ENCODE data around the gene HOXC13.

- no peak for TF ChIP-seq POLR2A (conservative IDR thresholded peaks at IDR 0.05)
- TF ChIP-seq THRB (CRISPR knock-in tag; conservative IDR thresholded peaks at IDR 0.05) = no peak
- no peak for TF ChIP-seq MYBL2 (IDR thresholded peaks at IDR 0.05; ENCODE audit: low read depth)
- TF ChIP-seq MYBL2 (CRISPR knock-in tag; IDR thresholded peaks at IDR 0.05; ENCODE audit: borderline replicate concordance) = no peak
- TF ChIP-seq ZBTB2 (IDR thresholded peaks at IDR 0.05) = no peak
- no peak for TF ChIP-seq ZNF512 (tag; IDR thresholded peaks at IDR 0.05)
- no peak for TF ChIP-seq ARHGAP35 (IDR thresholded peaks at IDR 0.05; ENCODE audit: partially characterized antibody)
- TF ChIP-seq ZNF384 (IDR thresholded peaks at IDR 0.05; ENCODE audit: low read depth, low read length) = no peak
- no peak for TF ChIP-seq ZNF121 (CRISPR knock-in tag; conservative IDR thresholded peaks at IDR 0.05)
- TF ChIP-seq DMBX1 (CRISPR knock-in tag; IDR thresholded peaks at IDR 0.05; ENCODE audit: borderline replicate concordance) = no peak
- no peak for TF ChIP-seq CBFA2T2 (conservative IDR thresholded peaks at IDR 0.05)
- no peak for TF ChIP-seq POLR2G (IDR thresholded peaks at IDR 0.05; ENCODE audit: low read depth, low read length)
- TF ChIP-seq MYC (IDR thresholded peaks at IDR 0.05; ENCODE audit: low read depth, low read length) = no peak
- no peak for TF ChIP-seq MYC (CRISPR knock-in tag; IDR thresholded peaks at IDR 0.05; ENCODE audit: borderline replicate concordance, low read depth)
- no peak for TF ChIP-seq SNRNP70 (optimal IDR thresholded peaks at IDR 0.05; ENCODE audit: low read depth, low read length)
Observed at GRCh38 chr12:53969588-53970259, 31.1 kb downstream of the HOXC13 start.

Measured in K562 (cell line).